GM19372 (cell line): Measurements from ENCODE around the gene HIF1A.
"Not testable (repeated sequence)": the region's sequence is repeated elsewhere in the genome, so short reads cannot be mapped to it uniquely, and the experiment has no call there.

Experiments
- ATAC-seq: cut with Tn5 transposase; IDR thresholded peaks from one replicate; pipeline ENCODE4 v1.9.1; 2021; ENCODE audit warnings: mild to moderate bottlenecking, low read depth, moderate library complexity; ENCODE audit not compliant: unreplicated experiment

Gene HIF1A

GRCh38 chr14:61705017-61705416 is 9.7 kb downstream of the HIF1A start:
- no peak for ATAC-seq

- ATAC-seq, result no peak
Measured at GRCh38 chr14:61706096-61706690, 10.9 kb downstream of the HIF1A start.

- not testable (repeated sequence) for ATAC-seq
Measured at GRCh38 chr14:61707774-61708173, 12.5 kb downstream of the HIF1A start.

GRCh38 chr14:61708693-61709092 is 13.4 kb downstream of the HIF1A start:
- not testable (repeated sequence) for ATAC-seq

- no peak for ATAC-seq
Measured at GRCh38 chr14:61710853-61711817, 15.8 kb downstream of the HIF1A start.

- ATAC-seq, result no peak
Measured at GRCh38 chr14:61712137-61712536, 16.8 kb downstream of the HIF1A start.

GRCh38 chr14:61713724-61714437 is 18.6 kb downstream of the HIF1A start:
- no peak for ATAC-seq

GRCh38 chr14:61716956-61717355 is 21.6 kb downstream of the HIF1A start:
- no peak for ATAC-seq

GRCh38 chr14:61718039-61718438 is 22.7 kb downstream of the HIF1A start:
- no peak for ATAC-seq

- no peak for ATAC-seq
Measured at GRCh38 chr14:61719344-61720293, 24.3 kb downstream of the HIF1A start.

GRCh38 chr14:61720294-61720661 is 25.0 kb downstream of the HIF1A start:
- no peak for ATAC-seq

GRCh38 chr14:61720741-61721140 is 25.4 kb downstream of the HIF1A start:
- no peak for ATAC-seq

GRCh38 chr14:61724133-61724532 is 28.8 kb downstream of the HIF1A start:
- ATAC-seq, result no peak

GRCh38 chr14:61726778-61727658 is 31.7 kb downstream of the HIF1A start:
- no peak for ATAC-seq

GRCh38 chr14:61730756-61731373 is 35.6 kb downstream of the HIF1A start:
- no peak for ATAC-seq

GRCh38 chr14:61733972-61734371 is 38.7 kb downstream of the HIF1A start:
- no peak for ATAC-seq

- ATAC-seq, result no peak
Measured at GRCh38 chr14:61736751-61737150, 41.4 kb downstream of the HIF1A start.

GRCh38 chr14:61737915-61738314 is 42.6 kb downstream of the HIF1A start:
- ATAC-seq, result no peak

- ATAC-seq, result no peak
Measured at GRCh38 chr14:61739133-61739532, 43.8 kb downstream of the HIF1A start.
